GM21367 (cell line): Measurements from ENCODE around the gene SLC25A15.
"Not testable (repeated sequence)": the region's sequence is repeated elsewhere in the genome, so short reads cannot be mapped to it uniquely, and the experiment has no call there.

ENCODE experiments used
- ATAC-seq: cut with Tn5 transposase; IDR thresholded peaks from one replicate; pipeline ENCODE4 v1.9.1; 2021; ENCODE audit not compliant: unreplicated experiment

SLC25A15 gene

GRCh38 chr13:40780822-40781401, 8.5 kb upstream of the SLC25A15 start:
- no peak for ATAC-seq

GRCh38 chr13:40781717-40782116, 7.7 kb upstream of the SLC25A15 start:
- ATAC-seq, result no peak

- not testable (repeated sequence) for ATAC-seq
Measured at GRCh38 chr13:40782971-40783370, 6.4 kb upstream of the SLC25A15 start.

GRCh38 chr13:40784540-40784939, 4.9 kb upstream of the SLC25A15 start:
- ATAC-seq, result no peak

GRCh38 chr13:40786568-40786996, 2.8 kb upstream of the SLC25A15 start:
- no peak for ATAC-seq

GRCh38 chr13:40787062-40787461, 2.3 kb upstream of the SLC25A15 start:
- ATAC-seq, result no peak

- not testable (repeated sequence) for ATAC-seq
Measured at GRCh38 chr13:40788540-40789274, 704 bp upstream of the SLC25A15 start.

GRCh38 chr13:40790154-40790616, 774 bp downstream of the SLC25A15 start:
- ATAC-seq, result no peak

GRCh38 chr13:40792284-40793051, 3.1 kb downstream of the SLC25A15 start:
- ATAC-seq, result no peak

GRCh38 chr13:40793339-40793738, 3.9 kb downstream of the SLC25A15 start:
- ATAC-seq, result no peak

GRCh38 chr13:40794414-40795368, 5.3 kb downstream of the SLC25A15 start:
- no peak for ATAC-seq

- ATAC-seq, result no peak
Measured at GRCh38 chr13:40796649-40797048, 7.2 kb downstream of the SLC25A15 start.

GRCh38 chr13:40798380-40798779, 9.0 kb downstream of the SLC25A15 start:
- ATAC-seq, result no peak

- ATAC-seq, result no peak
Measured at GRCh38 chr13:40799508-40799907, 10.1 kb downstream of the SLC25A15 start.

- ATAC-seq, result no peak
Measured at GRCh38 chr13:40800559-40800958, 11.1 kb downstream of the SLC25A15 start.

- no peak for ATAC-seq
Measured at GRCh38 chr13:40801255-40802217, 12.1 kb downstream of the SLC25A15 start.

- ATAC-seq, result no peak
Measured at GRCh38 chr13:40803316-40803715, 13.9 kb downstream of the SLC25A15 start.

- no peak for ATAC-seq
Measured at GRCh38 chr13:40806241-40806640, 16.8 kb downstream of the SLC25A15 start.

GRCh38 chr13:40809471-40809870, 20.1 kb downstream of the SLC25A15 start:
- ATAC-seq, result no peak

- ATAC-seq, result no peak
Measured at GRCh38 chr13:40812102-40812501, 22.7 kb downstream of the SLC25A15 start.
